Dedifferentiated amniotic fluid mesenchymal stem cell (primary cell): Measurements from ENCODE around the gene PTPRN2.
"Not testable (repeated sequence)": the region's sequence is repeated elsewhere in the genome, so short reads cannot be mapped to it uniquely, and the experiment has no call there.

Experiments
- DNase-seq: peaks from one replicate; pipeline ENCODE4 v3.0.0-alpha.2; 2016; ENCODE audit errors: extremely low spot score

Gene PTPRN2

GRCh38 chr7:158265743-158266080 lies 321.9 kb downstream of the PTPRN2 start:
- no peak for DNase-seq

GRCh38 chr7:158264881-158265742 lies 322.5 kb downstream of the PTPRN2 start:
- DNase-seq, result no peak

GRCh38 chr7:158263964-158264748 lies 323.5 kb downstream of the PTPRN2 start:
- DNase-seq, result no peak

- DNase-seq, result no peak
These were observed 324.3 kb downstream of the PTPRN2 start for GRCh38 chr7:158263110-158263963.

GRCh38 chr7:158262284-158263109 lies 325.1 kb downstream of the PTPRN2 start:
- no peak for DNase-seq

- no peak for DNase-seq
These were observed 326.0 kb downstream of the PTPRN2 start for GRCh38 chr7:158261362-158262235.

- DNase-seq, result no peak
These were observed 326.9 kb downstream of the PTPRN2 start for GRCh38 chr7:158260567-158261361.

GRCh38 chr7:158259671-158260418 lies 327.8 kb downstream of the PTPRN2 start:
- DNase-seq, result no peak

- DNase-seq, result no peak
These were observed 328.5 kb downstream of the PTPRN2 start for GRCh38 chr7:158259141-158259540.

- DNase-seq, result no peak
These were observed 329.1 kb downstream of the PTPRN2 start for GRCh38 chr7:158258411-158259130.

- DNase-seq, result no peak
These were observed 329.9 kb downstream of the PTPRN2 start for GRCh38 chr7:158257516-158258410.

GRCh38 chr7:158257001-158257400 lies 330.6 kb downstream of the PTPRN2 start:
- DNase-seq, result no peak

GRCh38 chr7:158256091-158256816 lies 331.4 kb downstream of the PTPRN2 start:
- no peak for DNase-seq

- DNase-seq, result no peak
These were observed 332.1 kb downstream of the PTPRN2 start for GRCh38 chr7:158255558-158255957.

- DNase-seq, result no peak
These were observed 332.5 kb downstream of the PTPRN2 start for GRCh38 chr7:158255156-158255555.

- DNase-seq, result not testable (repeated sequence)
These were observed 334.0 kb downstream of the PTPRN2 start for GRCh38 chr7:158253670-158254045.
